ENCODE results near the gene ATP1A3. TPM values are rescaled to one million over a fixed set of nuclear protein-coding genes. Genes with fewer than 3 reads are reported as not detected.

The ATP1A3 gene
- polyA plus RNA-seq, 1 of the 3 experiments (the other 2 are of a cell fraction): 0.77 TPM

DNA sequence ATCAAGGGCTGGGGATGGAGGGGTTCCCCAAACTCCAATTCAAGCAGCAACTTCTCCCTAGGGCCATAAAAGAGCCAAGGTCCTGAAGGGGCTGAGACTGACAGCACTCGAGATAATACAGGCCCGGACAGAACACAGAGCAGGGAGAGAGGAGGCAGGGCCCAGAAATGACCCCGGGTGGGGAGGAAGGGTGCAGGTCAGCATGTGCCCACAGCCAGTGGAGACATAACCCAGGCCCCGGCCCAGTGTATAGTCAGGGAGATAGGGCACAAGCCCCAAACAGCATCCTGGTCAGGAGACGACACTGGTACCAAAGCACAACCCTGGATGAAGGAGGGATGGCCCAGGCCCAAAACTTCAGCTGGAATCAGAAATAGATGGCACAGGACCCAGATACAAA lies 28.6 kb upstream of the ATP1A3 start:
- POLR2A ChIA-PET: no interaction called here
- no peaks in the 10 kb centered on the region for H3K36me3 ChIP-seq (replicated peaks in 1 of 2; ENCODE audit: control insufficient read depth in 1 of 2, insufficient read depth in 2 of 2, low read length in 1 of 2)

More for the DNA sequence above, 28.6 kb upstream of the ATP1A3 start:
- H3K79me2 ChIP-seq (ENCODE audit: insufficient read depth): no peaks in the 10 kb centered on the region
- no peaks in the 10 kb centered on the region for H3K9me2 ChIP-seq
- DNase-seq: no peak
- no peaks in the 10 kb centered on the region for H4K20me1 ChIP-seq (ENCODE audit: insufficient read depth)
- no peak overlapping the region for H3K9ac ChIP-seq
- CTCF ChIA-PET: interaction anchor here (1.1 to 3.0 kb wide), 7 partner anchors 8 to 65 kb away, joined by 4 to 25 read pairs (median 6); no protein-coding TSS in a partner anchor
- TF ChIP-seq, protein P1, sequence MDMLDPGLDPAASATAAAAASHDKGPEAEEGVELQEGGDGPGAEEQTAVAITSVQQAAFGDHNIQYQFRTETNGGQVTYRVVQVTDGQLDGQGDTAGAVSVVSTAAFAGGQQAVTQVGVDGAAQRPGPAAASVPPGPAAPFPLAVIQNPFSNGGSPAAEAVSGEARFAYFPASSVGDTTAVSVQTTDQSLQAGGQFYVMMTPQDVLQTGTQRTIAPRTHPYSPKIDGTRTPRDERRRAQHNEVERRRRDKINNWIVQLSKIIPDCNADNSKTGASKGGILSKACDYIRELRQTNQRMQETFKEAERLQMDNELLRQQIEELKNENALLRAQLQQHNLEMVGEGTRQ (IDR thresholded peaks at IDR 0.05; ENCODE audit: borderline replicate concordance, low read depth, low read length): no peak
- no peak for TF ChIP-seq EP300 (IDR thresholded peaks at IDR 0.05; ENCODE audit: borderline replicate concordance in 1 of 2, low read depth in 1 of 2, low read length in 1 of 2)
- no peak for TF ChIP-seq TAF1 (IDR thresholded peaks at IDR 0.05; ENCODE audit: borderline replicate concordance, low read depth, low read length)
- TF ChIP-seq FOXJ3 (CRISPR knock-in tag; IDR thresholded peaks at IDR 0.05): no peak
- no peak for TF ChIP-seq TCF12 (IDR thresholded peaks at IDR 0.05)
- TF ChIP-seq ZBTB33 (IDR thresholded peaks at IDR 0.05; ENCODE audit: borderline replicate concordance, low read depth): no peak
- TF ChIP-seq, protein P2, sequence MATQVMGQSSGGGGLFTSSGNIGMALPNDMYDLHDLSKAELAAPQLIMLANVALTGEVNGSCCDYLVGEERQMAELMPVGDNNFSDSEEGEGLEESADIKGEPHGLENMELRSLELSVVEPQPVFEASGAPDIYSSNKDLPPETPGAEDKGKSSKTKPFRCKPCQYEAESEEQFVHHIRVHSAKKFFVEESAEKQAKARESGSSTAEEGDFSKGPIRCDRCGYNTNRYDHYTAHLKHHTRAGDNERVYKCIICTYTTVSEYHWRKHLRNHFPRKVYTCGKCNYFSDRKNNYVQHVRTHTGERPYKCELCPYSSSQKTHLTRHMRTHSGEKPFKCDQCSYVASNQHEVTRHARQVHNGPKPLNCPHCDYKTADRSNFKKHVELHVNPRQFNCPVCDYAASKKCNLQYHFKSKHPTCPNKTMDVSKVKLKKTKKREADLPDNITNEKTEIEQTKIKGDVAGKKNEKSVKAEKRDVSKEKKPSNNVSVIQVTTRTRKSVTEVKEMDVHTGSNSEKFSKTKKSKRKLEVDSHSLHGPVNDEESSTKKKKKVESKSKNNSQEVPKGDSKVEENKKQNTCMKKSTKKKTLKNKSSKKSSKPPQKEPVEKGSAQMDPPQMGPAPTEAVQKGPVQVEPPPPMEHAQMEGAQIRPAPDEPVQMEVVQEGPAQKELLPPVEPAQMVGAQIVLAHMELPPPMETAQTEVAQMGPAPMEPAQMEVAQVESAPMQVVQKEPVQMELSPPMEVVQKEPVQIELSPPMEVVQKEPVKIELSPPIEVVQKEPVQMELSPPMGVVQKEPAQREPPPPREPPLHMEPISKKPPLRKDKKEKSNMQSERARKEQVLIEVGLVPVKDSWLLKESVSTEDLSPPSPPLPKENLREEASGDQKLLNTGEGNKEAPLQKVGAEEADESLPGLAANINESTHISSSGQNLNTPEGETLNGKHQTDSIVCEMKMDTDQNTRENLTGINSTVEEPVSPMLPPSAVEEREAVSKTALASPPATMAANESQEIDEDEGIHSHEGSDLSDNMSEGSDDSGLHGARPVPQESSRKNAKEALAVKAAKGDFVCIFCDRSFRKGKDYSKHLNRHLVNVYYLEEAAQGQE (IDR thresholded peaks at IDR 0.05; ENCODE audit: low read depth, low read length): no peak
- TF ChIP-seq MAX (IDR thresholded peaks at IDR 0.05; ENCODE audit: low read depth): no peak
- no peak overlapping the region for H3K4me3 ChIP-seq (ENCODE audit: low read depth in 2 of 2, low read length in 1 of 2)
- H3K27ac ChIP-seq (ENCODE audit: low read depth in 2 of 2, low read length in 1 of 2): no peak overlapping the region
- H3K9me3 ChIP-seq: no peaks in the 10 kb centered on the region
- H3K4me1 ChIP-seq (ENCODE audit: control insufficient read depth in 1 of 2, insufficient read depth in 2 of 2, low read depth in 1 of 2, low read length in 1 of 2): no peaks in the 10 kb centered on the region
- 49% methylated on average over 5 of the region's 5 CpGs for WGBS (ENCODE audit: low lambda C conversion rate)
- H2AFZ ChIP-seq (ENCODE audit: low read depth): no peak overlapping the region
- H3K4me2 ChIP-seq: no peak overlapping the region
- no peaks in the 10 kb centered on the region for H3K27me3 ChIP-seq (ENCODE audit: insufficient read depth)
- H3F3A ChIP-seq (replicated peaks; ENCODE audit: insufficient read depth): no peaks in the 10 kb centered on the region

All from SK-N-SH (cell line).